Neuronal stem cell (in vitro differentiated cells): ENCODE results near the gene DNMT3L.

Experiments
- DNase-seq: peaks from one replicate; pipeline ENCODE4 v3.0.0-alpha.2; 2013; ENCODE audit warnings: low spot score
- H2AFZ ChIP-seq: one replicate; pipeline ENCODE4 v1.6.1; 2013; ENCODE audit warnings: mild to moderate bottlenecking, low read length, inconsistent platforms
- H2AK5ac ChIP-seq: 2 replicates; pipeline ENCODE4 v1.6.1; 2013; ENCODE audit warnings: low read depth, mild to moderate bottlenecking, inconsistent platforms, low read length, moderate library complexity, mixed read lengths
- H2BK120ac ChIP-seq: 2 replicates; pipeline ENCODE4 v1.6.1; 2013; ENCODE audit warnings: low read depth, mild to moderate bottlenecking, inconsistent platforms, low read length, moderate library complexity, mixed read lengths
- H2BK12ac ChIP-seq: one replicate; pipeline ENCODE4 v1.6.1; 2013; ENCODE audit warnings: low read length, inconsistent platforms
- H2BK15ac ChIP-seq: 2 replicates; pipeline ENCODE4 v1.6.1; 2013; ENCODE audit warnings: mild to moderate bottlenecking, low read length, inconsistent platforms, mixed read lengths
- H2BK5ac ChIP-seq: one replicate; pipeline ENCODE4 v1.6.1; 2013; ENCODE audit warnings: inconsistent platforms, mild to moderate bottlenecking, low read length, moderate library complexity
- H3K14ac ChIP-seq: one replicate; pipeline ENCODE4 v1.6.1; 2013; ENCODE audit warnings: low read length, inconsistent platforms
- H3K18ac ChIP-seq: 2 replicates; pipeline ENCODE4 v1.6.1; 2013; ENCODE audit warnings: low read length, inconsistent platforms
- H3K23ac ChIP-seq: 2 replicates; pipeline ENCODE4 v1.6.1; 2013; ENCODE audit warnings: low read depth, mild to moderate bottlenecking, mixed read lengths, low read length, inconsistent platforms; ENCODE audit not compliant: poor library complexity
- H3K27ac ChIP-seq: replicated peaks from 3 replicates; pipeline ENCODE4 v1.5.1; 2013; ENCODE audit warnings: low read length, inconsistent platforms
- H3K27me3 ChIP-seq, 3 experiments: 2 replicates each; pipeline ENCODE4 v1.6.1; 2013; ENCODE audit warnings: low read length in 3 of 3, mild to moderate bottlenecking in 2 of 3, inconsistent platforms in 1 of 3, low read depth in 1 of 3, mixed read lengths in 1 of 3, moderate library complexity in 1 of 3; ENCODE audit not compliant: control insufficient read depth in 3 of 3, insufficient read depth in 3 of 3
- H3K36me3 ChIP-seq, 2 donors: replicated peaks in 1 of 2; 2 replicates each; pipeline ENCODE4 v1.6.1; 2013; ENCODE audit warnings: low read length in 2 of 2; ENCODE audit not compliant: control insufficient read depth in 2 of 2, insufficient read depth in 2 of 2
- H3K4ac ChIP-seq: 2 replicates; pipeline ENCODE4 v1.6.1; 2013; ENCODE audit warnings: inconsistent platforms, mild to moderate bottlenecking, low read length, moderate library complexity
- H3K4me1 ChIP-seq, 2 donors: 1 replicate in 1 of 2; 2 replicates in 1 of 2; pipeline ENCODE4 v1.6.1; 2013; ENCODE audit warnings: low read length in 2 of 2, low read depth in 1 of 2; ENCODE audit not compliant: control insufficient read depth in 2 of 2, insufficient read depth in 1 of 2
- H3K4me2 ChIP-seq: one replicate; pipeline ENCODE4 v1.6.1; 2013; ENCODE audit warnings: mild to moderate bottlenecking, low read length, inconsistent platforms; ENCODE audit not compliant: insufficient read depth, poor library complexity, severe bottlenecking
- H3K4me3 ChIP-seq, 2 donors: 2 replicates each; pipeline ENCODE4 v1.5.1; 2013; ENCODE audit warnings: low read length in 2 of 2, mild to moderate bottlenecking in 2 of 2, inconsistent platforms in 1 of 2, moderate library complexity in 1 of 2
- H3K79me1 ChIP-seq: one replicate; pipeline ENCODE4 v1.6.1; 2013; ENCODE audit warnings: low read depth, mild to moderate bottlenecking, inconsistent platforms, low read length, moderate library complexity
- H3K9ac ChIP-seq: one replicate; pipeline ENCODE4 v1.6.1; 2013; ENCODE audit warnings: mild to moderate bottlenecking, low read depth, low read length, inconsistent platforms; ENCODE audit not compliant: poor library complexity
- H3K9me3 ChIP-seq, 2 donors: replicated peaks in 1 of 2; 2 replicates each; pipeline versions ENCODE3 to v1.6.1; 2013; ENCODE audit warnings: low read length in 2 of 2, mild to moderate bottlenecking in 2 of 2, inconsistent platforms in 1 of 2, low read depth in 1 of 2, mixed read lengths in 1 of 2, moderate library complexity in 1 of 2; ENCODE audit not compliant: control insufficient read depth in 2 of 2, insufficient read depth in 1 of 2
- H4K8ac ChIP-seq: one replicate; pipeline ENCODE4 v1.6.1; 2013; ENCODE audit warnings: low read depth, mild to moderate bottlenecking, inconsistent platforms, low read length, moderate library complexity
- H4K91ac ChIP-seq: one replicate; pipeline ENCODE4 v1.6.1; 2013; ENCODE audit warnings: low read length, low read depth, mild to moderate bottlenecking, inconsistent platforms; ENCODE audit not compliant: poor library complexity
- WGBS, 2 donors: extraction: QIAGEN DNeasy Blood & Tissue Kit; methylation state at CpG; one replicate each; pipeline ENCODE4 v1.1.7; 2013; ENCODE audit warnings: missing lambda C conversion rate in 2 of 2, mixed read lengths in 1 of 2; ENCODE audit not compliant: insufficient read length in 2 of 2, insufficient replicate concordance in 1 of 2; ENCODE audit errors: extremely low coverage in 2 of 2; 5-methylcytosine and 5-hydroxymethylcytosine counted together

DNMT3L gene

GRCh38 chr21:44299458-44300261 is 38.0 kb upstream of the DNMT3L start, which contains the start of gene PFKL:
Gene PFKL, plus strand, starts transcription at chr21:44300053. Its CDS starts 53 bp downstream, at chr21:44300106.
- peak within 1 kb of the TSS; percentile 81 for H2BK120ac ChIP-seq
- peak; percentile 48 for DNase-seq
- peak within 1 kb of the TSS; percentile 80 for H3K4me2 ChIP-seq
- peak within 1 kb of the TSS; percentile 82 to 89 for H3K4me3 ChIP-seq
- peak within 1 kb of the TSS; percentile 94 for H3K14ac ChIP-seq
- H3K9me3 ChIP-seq: peaks cover 0 to 2% of the 10 kb centered on the region in 2 donors
- no peak within 1 kb of the TSS for H3K27ac ChIP-seq
- peaks cover 11% of the 10 kb centered on the region for H3K79me1 ChIP-seq
- peak within 1 kb of the TSS; percentile 89 for H2BK15ac ChIP-seq
- H3K27me3 ChIP-seq: peaks cover 0 to 11% (median 10%) of the 10 kb centered on the region in 3 experiments
- no CpG with 5 or more reads among the region's 94 CpGs for WGBS, 2 donors
- peak within 1 kb of the TSS; percentile 81 for H2AK5ac ChIP-seq
- H2BK5ac ChIP-seq: peak within 1 kb of the TSS; percentile 39
- H3K9ac ChIP-seq: peak within 1 kb of the TSS; percentile 92
- peak within 1 kb of the TSS; percentile 73 for H2BK12ac ChIP-seq
- H3K36me3 ChIP-seq: no peaks in the 10 kb centered on the region
- peaks cover 22 to 29% of the 10 kb centered on the region in 2 donors for H3K4me1 ChIP-seq
- peak within 1 kb of the TSS; percentile 98 for H2AFZ ChIP-seq
- peak within 1 kb of the TSS; percentile 99 for H3K18ac ChIP-seq
- H4K8ac ChIP-seq: no peak within 1 kb of the TSS
- peak within 1 kb of the TSS; percentile 98 for H3K23ac ChIP-seq
- H4K91ac ChIP-seq: no peak within 1 kb of the TSS
- H3K4ac ChIP-seq: peak within 1 kb of the TSS; percentile 37

DNA sequence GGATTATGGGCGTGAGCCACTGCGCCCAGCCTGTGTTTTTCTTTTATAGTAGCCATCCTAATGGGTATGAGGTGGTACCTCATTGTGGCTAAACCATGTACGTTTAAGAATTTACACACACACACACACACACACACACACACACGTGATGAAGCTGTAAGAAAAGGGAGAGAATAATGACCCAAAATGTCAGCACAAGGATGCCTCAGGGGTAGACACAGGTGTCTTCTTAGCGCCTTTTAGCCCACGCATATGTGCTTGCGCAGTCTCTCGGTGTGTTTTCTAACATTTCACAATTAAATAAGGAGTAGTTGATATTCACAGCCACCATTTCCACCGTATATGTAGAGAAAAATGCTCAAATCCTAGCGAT is 37.4 kb upstream of the DNMT3L start:
- Histone ChIP-seq H4K8ac (no peak overlapping the region), H3K23ac (peak overlapping the region; percentile 98), H3K14ac (no peak overlapping the region), H3K4me2 (peak overlapping the region; percentile 80), H2AFZ (peak overlapping the region; percentile 98), H3K4me1 (peaks cover 18 to 25% of the 10 kb centered on the region in 2 donors), H2AK5ac (no peak overlapping the region), H2BK15ac (no peak overlapping the region), H2BK12ac (no peak overlapping the region), H3K36me3 (no peaks in the 10 kb centered on the region), H4K91ac (no peak overlapping the region), H3K18ac (peak overlapping the region; percentile 99), H3K9me3 (peaks cover 0 to 2% of the 10 kb centered on the region in 2 donors), H3K27me3 (peaks cover 0 to 11% (median 10%) of the 10 kb centered on the region in 3 experiments), H3K4me3 (peak overlapping the region; percentile 81 to 82), H3K27ac (no peak overlapping the region), H3K9ac (no peak overlapping the region), H3K79me1 (peaks cover 11% of the 10 kb centered on the region), H2BK120ac (peak overlapping the region; percentile 81), H2BK5ac (no peak overlapping the region), H3K4ac (no peak overlapping the region)
- no CpG with 5 or more reads among the region's 10 CpGs for WGBS, 2 donors
- DNase-seq: no peak

GRCh38 chr21:44298301-44298700 is 36.6 kb upstream of the DNMT3L start:
- no CpG with 5 or more reads among the region's 2 CpGs for WGBS, 2 donors
- no peak overlapping the region for H3K18ac ChIP-seq
- peaks cover 10 to 17% of the 10 kb centered on the region in 2 donors for H3K4me1 ChIP-seq
- H3K9me3 ChIP-seq: peaks cover 0 to 2% of the 10 kb centered on the region in 2 donors
- H3K14ac ChIP-seq: no peak overlapping the region
- no peak overlapping the region for H3K27ac ChIP-seq
- peaks cover 0 to 11% (median 10%) of the 10 kb centered on the region in 3 experiments for H3K27me3 ChIP-seq
- no peak overlapping the region for H2AK5ac ChIP-seq
- peaks cover 11% of the 10 kb centered on the region for H3K79me1 ChIP-seq
- H4K8ac ChIP-seq: no peak overlapping the region
- no peak overlapping the region for H3K4me2 ChIP-seq
- H3K4me3 ChIP-seq: no peak overlapping the region
- H2BK12ac ChIP-seq: no peak overlapping the region
- no peak overlapping the region for H3K4ac ChIP-seq
- H3K9ac ChIP-seq: no peak overlapping the region
- no peak overlapping the region for H4K91ac ChIP-seq
- H2BK5ac ChIP-seq: no peak overlapping the region
- no peak overlapping the region for H2BK120ac ChIP-seq
- no peaks in the 10 kb centered on the region for H3K36me3 ChIP-seq
- no peak overlapping the region for H2AFZ ChIP-seq
- no peak for DNase-seq
- H3K23ac ChIP-seq: no peak overlapping the region
- no peak overlapping the region for H2BK15ac ChIP-seq
